Measurements from ENCODE around the gene CDH4.

Gene CDH4

DNA sequence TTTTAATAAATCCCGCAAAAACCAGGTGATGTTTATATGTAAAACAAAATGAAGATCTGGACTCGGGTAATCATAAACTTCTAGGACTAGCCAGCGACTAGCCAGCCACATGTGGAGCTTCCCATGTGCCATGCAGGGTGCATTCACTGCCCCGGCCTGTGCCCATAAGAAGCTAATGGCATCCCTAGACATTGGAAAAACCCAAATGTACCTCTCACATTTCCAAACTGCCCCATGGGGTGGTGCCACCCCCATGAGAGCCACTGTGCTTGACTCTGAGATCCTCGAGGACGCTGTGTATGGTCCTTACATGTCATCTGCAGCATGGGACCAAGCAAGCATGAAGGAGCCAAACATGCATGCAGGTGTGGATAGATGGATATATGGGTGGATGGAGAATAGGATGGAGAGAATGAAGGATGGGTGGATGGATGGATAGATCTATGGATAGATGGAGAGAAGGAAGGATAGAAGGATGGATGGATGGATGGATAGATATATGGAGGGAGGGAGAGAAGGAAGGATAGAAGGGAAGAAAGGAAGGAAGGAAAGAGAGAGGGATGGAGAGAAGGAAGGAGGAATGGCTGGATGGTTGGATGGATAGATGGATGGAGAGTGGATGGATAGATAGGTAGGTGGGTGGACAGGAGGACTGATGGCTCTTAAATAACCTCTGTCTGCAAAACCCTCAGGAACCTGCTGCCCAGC, 203.6 kb downstream of the CDH4 start:
- TF ChIP-seq, protein P1, sequence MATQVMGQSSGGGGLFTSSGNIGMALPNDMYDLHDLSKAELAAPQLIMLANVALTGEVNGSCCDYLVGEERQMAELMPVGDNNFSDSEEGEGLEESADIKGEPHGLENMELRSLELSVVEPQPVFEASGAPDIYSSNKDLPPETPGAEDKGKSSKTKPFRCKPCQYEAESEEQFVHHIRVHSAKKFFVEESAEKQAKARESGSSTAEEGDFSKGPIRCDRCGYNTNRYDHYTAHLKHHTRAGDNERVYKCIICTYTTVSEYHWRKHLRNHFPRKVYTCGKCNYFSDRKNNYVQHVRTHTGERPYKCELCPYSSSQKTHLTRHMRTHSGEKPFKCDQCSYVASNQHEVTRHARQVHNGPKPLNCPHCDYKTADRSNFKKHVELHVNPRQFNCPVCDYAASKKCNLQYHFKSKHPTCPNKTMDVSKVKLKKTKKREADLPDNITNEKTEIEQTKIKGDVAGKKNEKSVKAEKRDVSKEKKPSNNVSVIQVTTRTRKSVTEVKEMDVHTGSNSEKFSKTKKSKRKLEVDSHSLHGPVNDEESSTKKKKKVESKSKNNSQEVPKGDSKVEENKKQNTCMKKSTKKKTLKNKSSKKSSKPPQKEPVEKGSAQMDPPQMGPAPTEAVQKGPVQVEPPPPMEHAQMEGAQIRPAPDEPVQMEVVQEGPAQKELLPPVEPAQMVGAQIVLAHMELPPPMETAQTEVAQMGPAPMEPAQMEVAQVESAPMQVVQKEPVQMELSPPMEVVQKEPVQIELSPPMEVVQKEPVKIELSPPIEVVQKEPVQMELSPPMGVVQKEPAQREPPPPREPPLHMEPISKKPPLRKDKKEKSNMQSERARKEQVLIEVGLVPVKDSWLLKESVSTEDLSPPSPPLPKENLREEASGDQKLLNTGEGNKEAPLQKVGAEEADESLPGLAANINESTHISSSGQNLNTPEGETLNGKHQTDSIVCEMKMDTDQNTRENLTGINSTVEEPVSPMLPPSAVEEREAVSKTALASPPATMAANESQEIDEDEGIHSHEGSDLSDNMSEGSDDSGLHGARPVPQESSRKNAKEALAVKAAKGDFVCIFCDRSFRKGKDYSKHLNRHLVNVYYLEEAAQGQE (IDR thresholded peaks at IDR 0.05; ENCODE audit: insufficient replicate concordance, low read depth): no peak
- TF ChIP-seq, protein P2, sequence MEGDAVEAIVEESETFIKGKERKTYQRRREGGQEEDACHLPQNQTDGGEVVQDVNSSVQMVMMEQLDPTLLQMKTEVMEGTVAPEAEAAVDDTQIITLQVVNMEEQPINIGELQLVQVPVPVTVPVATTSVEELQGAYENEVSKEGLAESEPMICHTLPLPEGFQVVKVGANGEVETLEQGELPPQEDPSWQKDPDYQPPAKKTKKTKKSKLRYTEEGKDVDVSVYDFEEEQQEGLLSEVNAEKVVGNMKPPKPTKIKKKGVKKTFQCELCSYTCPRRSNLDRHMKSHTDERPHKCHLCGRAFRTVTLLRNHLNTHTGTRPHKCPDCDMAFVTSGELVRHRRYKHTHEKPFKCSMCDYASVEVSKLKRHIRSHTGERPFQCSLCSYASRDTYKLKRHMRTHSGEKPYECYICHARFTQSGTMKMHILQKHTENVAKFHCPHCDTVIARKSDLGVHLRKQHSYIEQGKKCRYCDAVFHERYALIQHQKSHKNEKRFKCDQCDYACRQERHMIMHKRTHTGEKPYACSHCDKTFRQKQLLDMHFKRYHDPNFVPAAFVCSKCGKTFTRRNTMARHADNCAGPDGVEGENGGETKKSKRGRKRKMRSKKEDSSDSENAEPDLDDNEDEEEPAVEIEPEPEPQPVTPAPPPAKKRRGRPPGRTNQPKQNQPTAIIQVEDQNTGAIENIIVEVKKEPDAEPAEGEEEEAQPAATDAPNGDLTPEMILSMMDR (IDR thresholded peaks at IDR 0.05; ENCODE audit: insufficient read depth, low read length): no peak
- Histone ChIP-seq H3K27me3 (ENCODE audit: insufficient read depth, poor library complexity, severe bottlenecking) (no peaks in the 10 kb centered on the region), H3K27ac (replicated peaks) (no peak overlapping the region), H3K4me3 (replicated peaks; ENCODE audit: insufficient read depth, low read length) (no peak overlapping the region)
- DNase-seq (ENCODE audit: low read depth in 1 of 2, low spot score in 1 of 2): no peak

DNA sequence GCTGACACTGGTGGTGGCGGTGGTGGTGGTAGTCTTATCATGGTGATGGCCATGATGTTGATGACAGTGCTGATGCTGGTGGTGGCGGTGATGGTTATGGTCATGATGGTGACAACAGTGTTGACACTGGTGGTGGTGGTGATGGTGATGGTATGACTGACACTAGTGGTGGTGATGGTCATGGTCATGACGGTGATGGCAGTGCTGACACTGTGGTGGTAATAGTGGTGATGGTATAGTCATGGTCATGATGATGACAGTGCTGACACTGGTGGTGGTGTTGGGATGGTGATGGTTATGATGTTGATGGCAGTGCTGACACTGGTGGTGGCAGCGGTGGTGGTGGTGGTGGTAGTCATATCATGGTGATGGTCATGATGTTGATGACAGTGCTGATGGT, 205.7 kb downstream of the CDH4 start:
- H3K4me3 ChIP-seq (replicated peaks; ENCODE audit: insufficient read depth, low read length): no peak overlapping the region
- no peak for DNase-seq (ENCODE audit: low read depth in 1 of 2, low spot score in 1 of 2)
- no peak overlapping the region for H3K27ac ChIP-seq (replicated peaks)
- no peaks in the 10 kb centered on the region for H3K27me3 ChIP-seq (ENCODE audit: insufficient read depth, poor library complexity, severe bottlenecking)
- TF ChIP-seq, protein P2 (IDR thresholded peaks at IDR 0.05; ENCODE audit: insufficient read depth, low read length): no peak
- TF ChIP-seq, protein P1 (IDR thresholded peaks at IDR 0.05; ENCODE audit: insufficient replicate concordance, low read depth): no peak
- TF ChIP-seq SPI1 (IDR thresholded peaks at IDR 0.05; ENCODE audit: borderline replicate concordance, low read depth) (no peak), POLR2AphosphoS5 (IDR thresholded peaks at IDR 0.05; ENCODE audit: low read depth) (no peak), GABPA (IDR thresholded peaks at IDR 0.05; ENCODE audit: low read depth) (no peak)

DNA sequence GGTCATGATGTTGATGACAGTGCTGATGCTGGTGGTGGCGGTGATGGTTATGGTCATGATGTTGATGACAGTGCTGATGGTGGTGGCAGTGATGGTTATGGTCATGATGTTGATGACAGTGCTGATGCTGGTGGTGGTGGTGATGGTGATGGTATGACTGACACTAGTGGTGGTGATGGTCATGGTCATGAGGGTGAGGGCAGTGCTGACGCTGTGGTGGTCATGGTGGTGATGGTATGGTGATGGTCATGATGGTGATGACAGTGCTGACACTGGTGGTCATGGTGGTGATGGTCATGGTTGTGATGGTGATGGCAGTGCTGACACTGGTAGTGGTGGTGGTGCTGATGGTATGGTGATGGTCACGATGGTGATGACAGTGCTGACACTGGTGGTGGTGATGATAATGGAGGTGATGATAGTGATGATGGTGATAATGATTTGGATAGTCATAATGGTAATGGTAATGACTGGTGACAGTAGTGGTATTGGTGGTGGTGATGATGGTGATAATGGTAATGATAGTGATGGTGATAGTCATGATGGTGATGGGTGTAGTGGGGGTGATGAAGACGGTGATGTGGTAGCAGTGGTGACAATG, 206.2 kb downstream of the CDH4 start:
- no peak for DNase-seq (ENCODE audit: low read depth in 1 of 2, low spot score in 1 of 2)
- no peak for TF ChIP-seq SPI1 (IDR thresholded peaks at IDR 0.05; ENCODE audit: borderline replicate concordance, low read depth)
- TF ChIP-seq, protein P1 (IDR thresholded peaks at IDR 0.05; ENCODE audit: insufficient replicate concordance, low read depth): no peak
- Histone ChIP-seq H3K4me3 (replicated peaks; ENCODE audit: insufficient read depth, low read length) (no peak overlapping the region), H3K27me3 (ENCODE audit: insufficient read depth, poor library complexity, severe bottlenecking) (no peaks in the 10 kb centered on the region), H3K27ac (replicated peaks) (no peak overlapping the region)
